Breast epithelium (tissue), 3 donors: ENCODE results near the gene PRKG1.

Source experiments
- CTCF ChIP-seq, 3 donors: fragments of 450-650 bp; IDR thresholded peaks; one replicate each; pipeline ENCODE4 v1.5.1; 2016 to 2017; ENCODE audit warnings: antibody characterized with exemption in 3 of 3, mild to moderate bottlenecking in 3 of 3, moderate library complexity in 3 of 3
- POLR2AphosphoS5 ChIP-seq, 3 donors: sonication (generic); formaldehyde crosslinking; IDR thresholded peaks; one replicate each; pipeline ENCODE4 v1.6.1; 2017; ENCODE audit warnings: antibody characterized with exemption in 3 of 3

- TF ChIP-seq CTCF (IDR thresholded peaks at IDR 0.05) (no peak), POLR2AphosphoS5 (IDR thresholded peaks at IDR 0.05) (no peak)
These were observed 837.4 kb downstream of the PRKG1 start for GRCh38 chr10:51911723-51912122.
